ENCODE results near the gene SAMD9.

- TF ChIP-seq EZH2 (IDR thresholded peaks at IDR 0.05; ENCODE audit: insufficient read depth, poor library complexity, severe bottlenecking): no peak
- TF ChIP-seq EZH2phosphoT487 (IDR thresholded peaks at IDR 0.05; ENCODE audit: insufficient read depth, low read depth): no peak
These were observed 63.5 kb downstream of the SAMD9 start for GRCh38 chr7:93053949-93054943.

Measured in GM23248 (cell line).